NB4 (cell line): ENCODE measurements around the gene OTUD3.
"Not testable (repeated sequence)": the region's sequence is repeated elsewhere in the genome, so short reads cannot be mapped to it uniquely, and the experiment has no call there.

Experiments used
- POLR2A ChIP-seq: IDR thresholded peaks from 2 replicates; pipeline ENCODE4 v1.6.1; 2011; ENCODE audit warnings: mild to moderate bottlenecking; ENCODE audit not compliant: insufficient read length; ENCODE audit errors: extremely low read depth
- TF ChIP-seq, protein P1 (sequence below): IDR thresholded peaks from one replicate; pipeline ENCODE4 v1.5.1; 2012; ENCODE audit warnings: low read depth, low read length

DNA sequence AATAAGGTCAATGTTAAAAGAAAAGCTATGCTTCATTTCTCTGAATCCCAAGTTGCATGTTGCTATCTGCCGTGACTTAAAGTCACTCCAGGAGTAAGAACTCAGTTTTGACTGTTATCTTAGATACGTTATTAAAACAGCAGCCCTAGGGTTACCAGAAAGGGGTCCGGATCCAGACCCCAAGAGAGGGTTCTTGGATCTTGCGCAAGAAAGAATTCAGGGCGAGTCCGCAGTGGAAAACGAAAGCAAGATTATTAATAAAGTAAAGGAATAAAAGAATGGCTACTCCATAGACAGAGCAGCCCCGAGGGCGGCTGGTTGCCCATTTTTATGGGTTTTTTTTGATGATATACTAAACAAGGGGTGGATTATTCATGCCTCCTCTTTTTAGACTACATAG lies 34.9 kb upstream of the OTUD3 start:
- TF ChIP-seq, protein P1, sequence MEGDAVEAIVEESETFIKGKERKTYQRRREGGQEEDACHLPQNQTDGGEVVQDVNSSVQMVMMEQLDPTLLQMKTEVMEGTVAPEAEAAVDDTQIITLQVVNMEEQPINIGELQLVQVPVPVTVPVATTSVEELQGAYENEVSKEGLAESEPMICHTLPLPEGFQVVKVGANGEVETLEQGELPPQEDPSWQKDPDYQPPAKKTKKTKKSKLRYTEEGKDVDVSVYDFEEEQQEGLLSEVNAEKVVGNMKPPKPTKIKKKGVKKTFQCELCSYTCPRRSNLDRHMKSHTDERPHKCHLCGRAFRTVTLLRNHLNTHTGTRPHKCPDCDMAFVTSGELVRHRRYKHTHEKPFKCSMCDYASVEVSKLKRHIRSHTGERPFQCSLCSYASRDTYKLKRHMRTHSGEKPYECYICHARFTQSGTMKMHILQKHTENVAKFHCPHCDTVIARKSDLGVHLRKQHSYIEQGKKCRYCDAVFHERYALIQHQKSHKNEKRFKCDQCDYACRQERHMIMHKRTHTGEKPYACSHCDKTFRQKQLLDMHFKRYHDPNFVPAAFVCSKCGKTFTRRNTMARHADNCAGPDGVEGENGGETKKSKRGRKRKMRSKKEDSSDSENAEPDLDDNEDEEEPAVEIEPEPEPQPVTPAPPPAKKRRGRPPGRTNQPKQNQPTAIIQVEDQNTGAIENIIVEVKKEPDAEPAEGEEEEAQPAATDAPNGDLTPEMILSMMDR, result not testable (repeated sequence)
- not testable (repeated sequence) for TF ChIP-seq POLR2A
